GM08714 (cell line): ENCODE data around the gene DCAF11.

Experiments used
- H3K4me3 ChIP-seq: fragments of 200-500 bp; sonication (Bioruptor generic); 2 replicates; pipeline ENCODE4 v1.5.1; 2014; ENCODE audit warnings: mild to moderate bottlenecking, low read length, inconsistent platforms
- ZNF274 ChIP-seq: IDR thresholded peaks from 2 replicates; pipeline ENCODE4 v1.6.1; 2012; ENCODE audit warnings: mild to moderate bottlenecking, low read depth, low read length

Gene DCAF11

GRCh38 chr14:24074625-24075484, 39.7 kb upstream of the DCAF11 start:
- no peak for TF ChIP-seq ZNF274
- H3K4me3 ChIP-seq = no peak overlapping the region

- no peak overlapping the region for H3K4me3 ChIP-seq
- TF ChIP-seq ZNF274 = no peak
These were observed 38.9 kb upstream of the DCAF11 start for GRCh38 chr14:24075485-24076301.

GRCh38 chr14:24076302-24076601, 38.3 kb upstream of the DCAF11 start:
- H3K4me3 ChIP-seq = no peak overlapping the region
- no peak for TF ChIP-seq ZNF274

- H3K4me3 ChIP-seq = no peak overlapping the region
- no peak for TF ChIP-seq ZNF274
These were observed 37.5 kb upstream of the DCAF11 start for GRCh38 chr14:24077086-24077485.

GRCh38 chr14:24078146-24078545, 36.4 kb upstream of the DCAF11 start:
- H3K4me3 ChIP-seq = no peak overlapping the region
- no peak for TF ChIP-seq ZNF274

- H3K4me3 ChIP-seq = no peak overlapping the region
- no peak for TF ChIP-seq ZNF274
These were observed 35.0 kb upstream of the DCAF11 start for GRCh38 chr14:24079491-24080141.

GRCh38 chr14:24080142-24080530, 34.4 kb upstream of the DCAF11 start:
- no peak overlapping the region for H3K4me3 ChIP-seq
- no peak for TF ChIP-seq ZNF274

GRCh38 chr14:24080888-24081738, 33.5 kb upstream of the DCAF11 start:
- peak overlapping the region; percentile 68; the same call in 1 of the 2 replicates for H3K4me3 ChIP-seq
- TF ChIP-seq ZNF274 = no peak

GRCh38 chr14:24081739-24082211, 32.8 kb upstream of the DCAF11 start:
- no peak for TF ChIP-seq ZNF274
- H3K4me3 ChIP-seq = no peak overlapping the region; the same call in 1 of the 2 replicates

GRCh38 chr14:24082411-24083080, 32.0 kb upstream of the DCAF11 start:
- no peak overlapping the region for H3K4me3 ChIP-seq
- no peak for TF ChIP-seq ZNF274

GRCh38 chr14:24083462-24083861, 31.1 kb upstream of the DCAF11 start:
- H3K4me3 ChIP-seq = no peak overlapping the region
- no peak for TF ChIP-seq ZNF274

- no peak for TF ChIP-seq ZNF274
- H3K4me3 ChIP-seq = no peak overlapping the region
These were observed 30.1 kb upstream of the DCAF11 start for GRCh38 chr14:24084440-24084839.

GRCh38 chr14:24085215-24085614, 29.4 kb upstream of the DCAF11 start:
- no peak overlapping the region for H3K4me3 ChIP-seq
- no peak for TF ChIP-seq ZNF274
